ENCODE data around the gene MAD2L1. TPM values are rescaled to one million over a fixed set of nuclear protein-coding genes. Genes with fewer than 3 reads are reported as not detected.

MAD2L1 gene
- 10 to 100 TPM in 1 of 2 donors, 1 to 10 TPM in 1; 2.4 to 11.0 TPM for total RNA-seq

GRCh38 chr4:120066517-120067340 is at the start of gene MAD2L1:
MAD2L1 (minus strand) TSS chr4:120066848; CDS start chr4:120066734, 114 bp downstream.
- Histone ChIP-seq H3K4me3 (peak within 1 kb of the TSS; percentile 54 to 57), H3K9me3 (no peaks in the 10 kb centered on the region), H3K27me3 (replicated peaks; ENCODE audit: insufficient read depth) (no peaks in the 10 kb centered on the region), H3K36me3 (no peaks in the 10 kb centered on the region), H3K27ac (peak within 1 kb of the TSS; percentile 86 to 92), H3K4me1 (replicated peaks) (no peaks in the 10 kb centered on the region)
- peak; percentile 98 for DNase-seq (ENCODE audit: low spot score)
- TF ChIP-seq POLR2AphosphoS5 (IDR thresholded peaks at IDR 0.05) (peak; percentile 96), POLR2A (IDR thresholded peaks at IDR 0.05) (peak; percentile 77), CTCF (IDR thresholded peaks at IDR 0.05) (peak in 2 of 4 experiments; percentile 2 to 15)
- intact Hi-C loops (cut with DNase I) = no loop called here
- WGBS = under 1% methylated on average over 44 of the region's 65 CpGs

GRCh38 chr4:120111745-120112144 is 45.1 kb upstream of the MAD2L1 start:
- Histone ChIP-seq H3K9me3 (no peaks in the 10 kb centered on the region), H3K36me3 (no peaks in the 10 kb centered on the region), H3K4me3 (no peak overlapping the region), H3K27me3 (replicated peaks; ENCODE audit: insufficient read depth) (no peaks in the 10 kb centered on the region), H3K4me1 (replicated peaks) (no peaks in the 10 kb centered on the region), H3K27ac (no peak overlapping the region)
- no peak for DNase-seq (ENCODE audit: low spot score)
- intact Hi-C loops (cut with DNase I) = no loop called here
- TF ChIP-seq POLR2A (IDR thresholded peaks at IDR 0.05) (no peak), CTCF (IDR thresholded peaks at IDR 0.05) (no peak), POLR2AphosphoS5 (IDR thresholded peaks at IDR 0.05) (no peak)
- 93% methylated on average over 1 of the region's 1 CpG for WGBS

- no peak for TF ChIP-seq POLR2A (IDR thresholded peaks at IDR 0.05)
- no peak for TF ChIP-seq CTCF (IDR thresholded peaks at IDR 0.05)
- TF ChIP-seq POLR2AphosphoS5 (IDR thresholded peaks at IDR 0.05) = no peak
- intact Hi-C loops (cut with DNase I) = no loop called here
- Histone ChIP-seq H3K36me3 (no peaks in the 10 kb centered on the region), H3K4me1 (replicated peaks) (no peaks in the 10 kb centered on the region), H3K4me3 (no peak overlapping the region), H3K9me3 (no peaks in the 10 kb centered on the region), H3K27me3 (replicated peaks; ENCODE audit: insufficient read depth) (no peaks in the 10 kb centered on the region), H3K27ac (no peak overlapping the region)
- no peak for DNase-seq (ENCODE audit: low spot score)
Measured at GRCh38 chr4:120109406-120109805, 42.8 kb upstream of the MAD2L1 start.

- intact Hi-C loops (cut with DNase I) = no loop called here
- no peaks in the 10 kb centered on the region for H3K9me3 ChIP-seq
- TF ChIP-seq POLR2AphosphoS5 (IDR thresholded peaks at IDR 0.05) (no peak), POLR2A (IDR thresholded peaks at IDR 0.05) (no peak), CTCF (IDR thresholded peaks at IDR 0.05) (no peak)
- 88% methylated on average over 1 of the region's 1 CpG for WGBS
- no peaks in the 10 kb centered on the region for H3K4me1 ChIP-seq (replicated peaks)
- DNase-seq (ENCODE audit: low spot score) = no peak
- H3K36me3 ChIP-seq = no peaks in the 10 kb centered on the region
- H3K4me3 ChIP-seq = no peak overlapping the region
- no peak overlapping the region for H3K27ac ChIP-seq
- no peaks in the 10 kb centered on the region for H3K27me3 ChIP-seq (replicated peaks; ENCODE audit: insufficient read depth)
Measured at GRCh38 chr4:120105472-120105871, 38.8 kb upstream of the MAD2L1 start.

All from prostate gland (tissue), 2 donors.